ENCODE measurements around the gene TSNAX.

TSNAX gene

GRCh38 chr1:231522038-231522437 is 6.4 kb upstream of the TSNAX start:
- H3K9ac ChIP-seq (ENCODE audit: low read depth, low read length) = no peak overlapping the region
- H3K27ac ChIP-seq (ENCODE audit: low read depth, low read length) = no peak overlapping the region
- peaks cover 12% of the 10 kb centered on the region; the same call in 1 of the 2 replicates for H3K4me1 ChIP-seq (ENCODE audit: insufficient read depth, low read length)
- no peaks in the 10 kb centered on the region for H3K27me3 ChIP-seq (ENCODE audit: insufficient read depth, low read length)
- H3K36me3 ChIP-seq (ENCODE audit: insufficient read depth, low read length) = no peaks in the 10 kb centered on the region
- H3K4me3 ChIP-seq (ENCODE audit: low read length) = no peak overlapping the region
- WGBS = 92% methylated on average over 1 of the region's 1 CpG
- H3K9me3 ChIP-seq (ENCODE audit: insufficient read depth, low read depth, low read length) = no peaks in the 10 kb centered on the region

DNA sequence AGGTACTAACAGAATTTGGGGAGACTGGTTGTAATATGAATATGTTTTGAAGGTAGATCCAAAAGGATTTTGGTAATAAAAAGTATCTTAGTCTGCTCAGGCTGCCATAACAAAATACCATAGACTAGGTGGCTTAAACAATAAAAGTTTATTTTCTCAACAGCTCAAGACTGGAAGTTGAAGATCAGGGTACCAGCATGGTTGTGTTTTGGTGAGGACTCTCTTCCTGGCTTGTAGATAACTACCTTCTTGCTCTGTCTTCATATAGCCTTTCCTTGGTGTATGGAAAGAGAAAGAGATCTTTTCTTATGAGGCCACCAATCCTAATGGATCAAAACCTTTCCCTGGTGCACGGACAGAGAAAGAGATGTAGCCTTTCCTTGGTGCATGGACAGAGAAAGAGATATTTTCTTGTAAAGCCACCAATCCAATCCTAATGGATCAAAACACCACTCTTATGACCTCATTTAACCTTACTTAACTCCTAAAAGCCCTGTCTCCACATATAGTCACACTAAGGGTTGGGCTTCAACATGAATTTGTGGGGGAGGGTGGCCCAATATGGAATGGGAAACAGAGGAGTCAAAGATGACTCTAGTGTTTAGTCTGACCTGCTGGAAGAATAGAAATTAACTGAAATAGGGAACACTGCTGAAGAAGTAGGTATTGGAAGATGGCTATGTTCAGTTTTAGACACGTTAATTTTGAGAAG is 5.4 kb upstream of the TSNAX start:
- H3K27me3 ChIP-seq (ENCODE audit: insufficient read depth, low read length) = no peaks in the 10 kb centered on the region
- no peak overlapping the region for H3K4me3 ChIP-seq (ENCODE audit: low read length)
- peaks cover 13% of the 10 kb centered on the region; the same call in 1 of the 2 replicates for H3K4me1 ChIP-seq (ENCODE audit: insufficient read depth, low read length)
- no peak overlapping the region for H3K9ac ChIP-seq (ENCODE audit: low read depth, low read length)
- 94% methylated on average over 2 of the region's 2 CpGs for WGBS
- H3K9me3 ChIP-seq (ENCODE audit: insufficient read depth, low read depth, low read length) = no peaks in the 10 kb centered on the region
- H3K36me3 ChIP-seq (ENCODE audit: insufficient read depth, low read length) = no peaks in the 10 kb centered on the region
- no peak overlapping the region for H3K27ac ChIP-seq (ENCODE audit: low read depth, low read length)

DNA sequence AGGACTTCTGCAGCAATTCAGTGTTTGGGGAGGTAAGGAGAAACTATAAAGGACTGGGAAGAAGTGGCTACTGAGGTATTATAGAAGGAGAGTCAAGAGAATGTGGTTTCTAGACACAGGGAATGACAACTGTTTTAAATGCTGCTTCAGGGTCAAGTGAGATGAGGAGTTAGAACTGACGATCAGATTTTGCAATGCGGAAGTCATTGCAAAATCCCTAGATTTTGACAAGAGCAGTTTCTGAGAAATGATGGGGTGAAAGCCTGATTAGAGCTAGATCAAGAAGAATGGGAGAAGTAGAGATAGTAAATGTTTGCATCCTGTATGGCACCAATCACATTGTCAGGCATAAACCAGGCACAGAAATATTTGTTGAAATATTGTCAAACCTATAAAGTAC is 4.7 kb upstream of the TSNAX start:
- Histone ChIP-seq H3K27ac (ENCODE audit: low read depth, low read length) (no peak overlapping the region), H3K27me3 (ENCODE audit: insufficient read depth, low read length) (no peaks in the 10 kb centered on the region), H3K9me3 (ENCODE audit: insufficient read depth, low read depth, low read length) (no peaks in the 10 kb centered on the region), H3K4me3 (ENCODE audit: low read length) (no peak overlapping the region), H3K4me1 (ENCODE audit: insufficient read depth, low read length) (peaks cover 13% of the 10 kb centered on the region; the same call in 1 of the 2 replicates), H3K36me3 (ENCODE audit: insufficient read depth, low read length) (no peaks in the 10 kb centered on the region), H3K9ac (ENCODE audit: low read depth, low read length) (no peak overlapping the region)
- WGBS = 97% methylated on average over 2 of the region's 2 CpGs

- no peaks in the 10 kb centered on the region for H3K9me3 ChIP-seq (ENCODE audit: insufficient read depth, low read depth, low read length)
- peak overlapping the region; percentile 32; the same call in 1 of the 2 replicates for H3K27ac ChIP-seq (ENCODE audit: low read depth, low read length)
- H3K27me3 ChIP-seq (ENCODE audit: insufficient read depth, low read length) = no peaks in the 10 kb centered on the region
- peaks cover 13% of the 10 kb centered on the region for H3K36me3 ChIP-seq (ENCODE audit: insufficient read depth, low read length)
- no peak overlapping the region for H3K9ac ChIP-seq (ENCODE audit: low read depth, low read length)
- H3K4me3 ChIP-seq (ENCODE audit: low read length) = no peak overlapping the region
- H3K4me1 ChIP-seq (ENCODE audit: insufficient read depth, low read length) = peaks cover 13% of the 10 kb centered on the region
Observed at GRCh38 chr1:231526536-231526935, 1.9 kb upstream of the TSNAX start.

- H3K9ac ChIP-seq (ENCODE audit: low read depth, low read length) = peak overlapping the region; percentile 90
- H3K9me3 ChIP-seq (ENCODE audit: insufficient read depth, low read depth, low read length) = no peaks in the 10 kb centered on the region
- peaks cover 23% of the 10 kb centered on the region for H3K36me3 ChIP-seq (ENCODE audit: insufficient read depth, low read length)
- H3K4me3 ChIP-seq (ENCODE audit: low read length) = peak overlapping the region; percentile 82
- peaks cover 13% of the 10 kb centered on the region for H3K4me1 ChIP-seq (ENCODE audit: insufficient read depth, low read length)
- H3K27me3 ChIP-seq (ENCODE audit: insufficient read depth, low read length) = no peaks in the 10 kb centered on the region
- 67% methylated on average over 12 of the region's 15 CpGs for WGBS
- H3K27ac ChIP-seq (ENCODE audit: low read depth, low read length) = no peak overlapping the region
Observed at GRCh38 chr1:231527586-231528171, 790 bp upstream of the TSNAX start.

- H3K36me3 ChIP-seq (ENCODE audit: insufficient read depth, low read length) = peaks cover 74% of the 10 kb centered on the region
- H3K4me3 ChIP-seq (ENCODE audit: low read length) = no peak overlapping the region
- no peaks in the 10 kb centered on the region for H3K27me3 ChIP-seq (ENCODE audit: insufficient read depth, low read length)
- H3K9me3 ChIP-seq (ENCODE audit: insufficient read depth, low read depth, low read length) = no peaks in the 10 kb centered on the region
- WGBS = 95% methylated on average over 7 of the region's 7 CpGs
- no peak overlapping the region for H3K9ac ChIP-seq (ENCODE audit: low read depth, low read length)
- H3K4me1 ChIP-seq (ENCODE audit: insufficient read depth, low read length) = no peaks in the 10 kb centered on the region; the same call in 1 of the 2 replicates
- no peak overlapping the region for H3K27ac ChIP-seq (ENCODE audit: low read depth, low read length)
Observed at GRCh38 chr1:231533240-231533639, 4.8 kb downstream of the TSNAX start.

- Histone ChIP-seq H3K4me1 (ENCODE audit: insufficient read depth, low read length) (no peaks in the 10 kb centered on the region; the same call in 1 of the 2 replicates), H3K36me3 (ENCODE audit: insufficient read depth, low read length) (peaks cover 86% of the 10 kb centered on the region), H3K27me3 (ENCODE audit: insufficient read depth, low read length) (no peaks in the 10 kb centered on the region), H3K9ac (ENCODE audit: low read depth, low read length) (no peak overlapping the region), H3K4me3 (ENCODE audit: low read length) (no peak overlapping the region), H3K27ac (ENCODE audit: low read depth, low read length) (no peak overlapping the region), H3K9me3 (ENCODE audit: insufficient read depth, low read depth, low read length) (no peaks in the 10 kb centered on the region)
- 92% methylated on average over 4 of the region's 4 CpGs for WGBS
Observed at GRCh38 chr1:231534703-231535159, 6.3 kb downstream of the TSNAX start.

- Histone ChIP-seq H3K36me3 (ENCODE audit: insufficient read depth, low read length) (peaks cover 92% of the 10 kb centered on the region), H3K27ac (ENCODE audit: low read depth, low read length) (no peak overlapping the region), H3K4me1 (ENCODE audit: insufficient read depth, low read length) (no peaks in the 10 kb centered on the region), H3K9me3 (ENCODE audit: insufficient read depth, low read depth, low read length) (peaks cover 9% of the 10 kb centered on the region; the same call in 1 of the 2 replicates), H3K4me3 (ENCODE audit: low read length) (no peak overlapping the region), H3K9ac (ENCODE audit: low read depth, low read length) (no peak overlapping the region), H3K27me3 (ENCODE audit: insufficient read depth, low read length) (no peaks in the 10 kb centered on the region)
- 100% methylated on average over 1 of the region's 2 CpGs for WGBS
Observed at GRCh38 chr1:231536099-231536498, 7.6 kb downstream of the TSNAX start.

DNA sequence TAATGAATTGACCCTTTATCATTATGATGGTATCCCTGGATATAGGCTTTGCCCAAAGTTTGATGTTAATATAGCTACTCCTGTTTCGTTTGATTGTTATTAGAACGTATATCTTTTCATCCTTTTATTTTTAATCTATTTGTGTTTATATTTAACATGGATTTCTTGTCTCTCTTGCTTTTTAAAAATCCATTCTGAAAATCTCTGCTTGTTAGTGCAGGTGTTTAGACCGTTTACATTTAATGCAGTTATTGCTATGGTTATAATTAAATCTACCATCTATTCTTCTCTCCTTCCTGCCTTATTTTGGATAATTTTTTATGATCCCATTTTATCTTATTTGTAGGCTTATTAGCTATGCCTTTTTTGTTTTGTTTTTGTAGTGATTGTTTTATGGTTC is 12.4 kb downstream of the TSNAX start:
- WGBS = 60% methylated on average over 1 of the region's 3 CpGs
- no peak overlapping the region for H3K9ac ChIP-seq (ENCODE audit: low read depth, low read length)
- H3K27ac ChIP-seq (ENCODE audit: low read depth, low read length) = no peak overlapping the region
- no peak overlapping the region for H3K4me3 ChIP-seq (ENCODE audit: low read length)
- peaks cover 9% of the 10 kb centered on the region; the same call in 1 of the 2 replicates for H3K9me3 ChIP-seq (ENCODE audit: insufficient read depth, low read depth, low read length)
- H3K27me3 ChIP-seq (ENCODE audit: insufficient read depth, low read length) = no peaks in the 10 kb centered on the region
- no peaks in the 10 kb centered on the region for H3K4me1 ChIP-seq (ENCODE audit: insufficient read depth, low read length)
- H3K36me3 ChIP-seq (ENCODE audit: insufficient read depth, low read length) = peaks cover 91% of the 10 kb centered on the region

- Histone ChIP-seq H3K4me1 (ENCODE audit: insufficient read depth, low read length) (no peaks in the 10 kb centered on the region), H3K27me3 (ENCODE audit: insufficient read depth, low read length) (no peaks in the 10 kb centered on the region), H3K27ac (ENCODE audit: low read depth, low read length) (no peak overlapping the region), H3K4me3 (ENCODE audit: low read length) (no peak overlapping the region), H3K36me3 (ENCODE audit: insufficient read depth, low read length) (peaks cover 87% of the 10 kb centered on the region), H3K9ac (ENCODE audit: low read depth, low read length) (no peak overlapping the region), H3K9me3 (ENCODE audit: insufficient read depth, low read depth, low read length) (peaks cover 9% of the 10 kb centered on the region; the same call in 1 of the 2 replicates)
- WGBS = 97% methylated on average over 1 of the region's 2 CpGs
Observed at GRCh38 chr1:231541842-231542241, 13.4 kb downstream of the TSNAX start.

DNA sequence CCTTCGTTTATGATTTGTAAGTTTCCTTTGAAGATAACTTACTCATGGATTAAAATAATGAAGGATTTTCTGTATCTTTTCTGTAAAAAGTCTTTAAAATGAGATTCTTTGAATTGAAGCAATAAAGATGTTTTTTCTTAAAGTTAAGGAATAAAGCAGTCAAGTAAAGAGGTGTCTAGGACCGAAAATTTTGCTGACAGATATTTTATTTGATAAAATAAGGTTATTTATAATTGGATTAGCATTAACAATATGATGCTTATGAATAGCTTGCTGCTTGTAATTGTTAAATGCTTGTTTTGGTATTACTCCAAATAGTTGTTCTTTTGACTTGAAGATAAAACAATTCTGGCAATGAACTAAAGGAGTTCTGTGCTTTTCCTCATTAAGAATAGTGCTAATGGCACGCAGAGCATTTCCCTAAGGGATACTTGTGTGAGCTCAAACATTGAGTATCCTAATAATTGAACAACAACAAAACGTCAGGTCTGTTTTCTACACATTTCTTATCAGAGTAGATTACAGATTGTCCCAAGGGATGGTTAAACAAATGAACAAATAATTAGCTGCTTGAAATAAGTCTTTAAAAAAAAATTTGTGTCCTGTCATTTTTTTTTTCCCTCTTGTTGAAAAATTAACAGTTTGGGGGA is 16.6 kb downstream of the TSNAX start:
- WGBS = 98% methylated on average over 4 of the region's 4 CpGs
- peaks cover 8% of the 10 kb centered on the region; the same call in 1 of the 2 replicates for H3K9me3 ChIP-seq (ENCODE audit: insufficient read depth, low read depth, low read length)
- H3K9ac ChIP-seq (ENCODE audit: low read depth, low read length) = no peak overlapping the region
- no peaks in the 10 kb centered on the region for H3K27me3 ChIP-seq (ENCODE audit: insufficient read depth, low read length)
- peaks cover 62% of the 10 kb centered on the region for H3K36me3 ChIP-seq (ENCODE audit: insufficient read depth, low read length)
- no peak overlapping the region for H3K27ac ChIP-seq (ENCODE audit: low read depth, low read length)
- no peak overlapping the region for H3K4me3 ChIP-seq (ENCODE audit: low read length)
- H3K4me1 ChIP-seq (ENCODE audit: insufficient read depth, low read length) = peaks cover 2% of the 10 kb centered on the region; the same call in 1 of the 2 replicates
